ENCODE data around the gene PRICKLE4. TPM values are rescaled to one million over a fixed set of nuclear protein-coding genes. Genes with fewer than 3 reads are reported as not detected.

The PRICKLE4 gene
- total and polyA plus RNA-seq, 2 of the 13 experiments (the other 11 are each of a cell fraction or from before 2014, with no cell fraction given), result 0.92 to 1.2 TPM

DNA sequence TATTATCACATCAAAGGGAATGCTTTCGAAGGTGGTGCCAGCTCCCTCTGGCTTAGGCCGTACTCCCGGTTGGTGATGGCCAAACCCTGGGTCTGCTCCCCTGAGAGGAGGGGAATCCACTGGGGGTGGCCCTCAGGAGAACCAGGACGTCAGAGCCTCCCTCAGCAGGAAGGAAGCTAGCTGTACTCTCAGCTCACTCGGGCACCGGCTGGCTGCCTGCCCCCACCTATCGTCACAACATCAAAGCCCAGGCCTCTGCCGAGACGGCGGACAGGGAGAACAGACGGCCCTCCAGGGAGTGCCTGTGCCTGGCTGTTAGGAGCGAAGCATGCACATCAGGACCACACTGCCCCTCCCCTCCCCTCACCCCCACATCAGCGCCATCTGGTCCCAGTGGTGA, 24.2 kb upstream of the PRICKLE4 start (continued):
- TF ChIP-seq ZNF407 (CRISPR knock-in tag; IDR thresholded peaks at IDR 0.05; ENCODE audit: not compliant biosample characterization) (no peak), ETV5 (CRISPR knock-in tag; IDR thresholded peaks at IDR 0.05; ENCODE audit: borderline replicate concordance) (peak; percentile 34; the same call in 1 of the 2 replicates), PCBP1 (IDR thresholded peaks at IDR 0.05; ENCODE audit: borderline replicate concordance, low read depth, low read length) (0 out of 2 replicates have a peak, but pooled peaks have one; percentile 65), TEF (CRISPR knock-in tag; IDR thresholded peaks at IDR 0.05) (no peak), ZNF343 (CRISPR knock-in tag; IDR thresholded peaks at IDR 0.05) (no peak), GATAD1 (CRISPR knock-in tag; IDR thresholded peaks at IDR 0.05) (no peak), RAD21 (CRISPR knock-in tag; IDR thresholded peaks at IDR 0.05) (0 out of 2 replicates have a peak, but pooled peaks have one; percentile 16), ZNF234 (CRISPR knock-in tag; conservative IDR thresholded peaks at IDR 0.05) (no peak), KDM5B (CRISPR knock-in tag; IDR thresholded peaks at IDR 0.05; ENCODE audit: borderline replicate concordance) (no peak), SAFB2 (CRISPR knock-in tag; IDR thresholded peaks at IDR 0.05; ENCODE audit: borderline replicate concordance, low read depth) (no peak), ZNF788 (CRISPR knock-in tag; IDR thresholded peaks at IDR 0.05; ENCODE audit: borderline replicate concordance) (no peak), ZNF761 (CRISPR knock-in tag; conservative IDR thresholded peaks at IDR 0.05) (no peak), ZNF547 (CRISPR knock-in tag; IDR thresholded peaks at IDR 0.05) (no peak), ZNF781 (CRISPR knock-in tag; IDR thresholded peaks at IDR 0.05; ENCODE audit: borderline replicate concordance, not compliant biosample characterization) (no peak), ZNF891 (CRISPR knock-in tag; IDR thresholded peaks at IDR 0.05) (0 out of 2 replicates have a peak, but pooled peaks have one; percentile 50), TCF7 (IDR thresholded peaks at IDR 0.05; ENCODE audit: low read depth) (peak; percentile 58; the same call in 1 of the 2 replicates), ZNF572 (CRISPR knock-in tag; IDR thresholded peaks at IDR 0.05) (0 out of 2 replicates have a peak, but pooled peaks have one; percentile 36), SYNCRIP (IDR thresholded peaks at IDR 0.05; ENCODE audit: insufficient read depth, low read depth, low read length) (no peak)
- TF ChIP-seq, protein P1, sequence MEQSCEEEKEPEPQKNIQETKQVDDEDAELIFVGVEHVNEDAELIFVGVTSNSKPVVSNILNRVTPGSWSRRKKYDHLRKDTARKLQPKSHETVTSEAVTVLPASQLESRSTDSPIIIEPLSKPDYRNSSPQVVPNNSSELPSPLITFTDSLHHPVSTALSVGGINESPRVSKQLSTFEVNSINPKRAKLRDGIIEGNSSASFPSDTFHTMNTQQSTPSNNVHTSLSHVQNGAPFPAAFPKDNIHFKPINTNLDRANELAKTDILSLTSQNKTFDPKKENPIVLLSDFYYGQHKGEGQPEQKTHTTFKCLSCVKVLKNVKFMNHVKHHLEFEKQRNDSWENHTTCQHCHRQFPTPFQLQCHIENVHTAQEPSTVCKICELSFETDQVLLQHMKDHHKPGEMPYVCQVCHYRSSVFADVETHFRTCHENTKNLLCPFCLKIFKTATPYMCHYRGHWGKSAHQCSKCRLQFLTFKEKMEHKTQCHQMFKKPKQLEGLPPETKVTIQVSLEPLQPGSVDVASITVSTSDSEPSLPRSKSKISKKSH (CRISPR knock-in tag; IDR thresholded peaks at IDR 0.05; ENCODE audit: borderline replicate concordance), result peak; percentile 43; the same call in 1 of the 2 replicates

Data from HepG2 (cell line).